GM19438 (cell line): ENCODE measurements around the gene MYH3.
A peak's percentile ranks its signal among the peaks of the same experiment; 100 is the strongest.

Source experiments
- ATAC-seq: cut with Tn5 transposase; IDR thresholded peaks from one replicate; pipeline ENCODE4 v1.9.1; 2021; ENCODE audit warnings: low read depth; ENCODE audit not compliant: unreplicated experiment

Gene MYH3

DNA sequence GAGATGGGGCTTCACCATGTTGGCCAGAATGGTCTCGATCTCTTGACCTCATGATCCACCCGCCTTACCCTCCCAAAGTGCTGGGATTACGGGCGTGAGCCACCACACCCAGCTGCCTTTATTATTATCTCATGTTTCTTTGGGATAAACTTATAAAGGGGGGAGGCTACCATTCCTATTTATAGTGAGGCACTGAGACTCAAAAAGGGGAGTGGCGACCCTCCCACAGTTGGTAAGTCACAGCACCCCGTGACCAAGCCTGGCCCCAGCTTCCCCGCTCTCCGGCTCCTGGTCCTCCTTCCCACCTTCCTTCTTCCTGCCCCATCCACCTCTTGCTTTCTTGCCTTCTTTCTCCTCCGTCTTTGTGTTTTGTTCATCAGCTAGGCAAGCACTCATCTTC lies 5.2 kb downstream of the MYH3 start:
- no peak for ATAC-seq

- no peak for ATAC-seq
These were observed 7.5 kb downstream of the MYH3 start for GRCh38 chr17:10649602-10650001.

- ATAC-seq: no peak
These were observed 8.2 kb downstream of the MYH3 start for GRCh38 chr17:10648956-10649355.

GRCh38 chr17:10648381-10648780 lies 8.7 kb downstream of the MYH3 start:
- no peak for ATAC-seq

DNA sequence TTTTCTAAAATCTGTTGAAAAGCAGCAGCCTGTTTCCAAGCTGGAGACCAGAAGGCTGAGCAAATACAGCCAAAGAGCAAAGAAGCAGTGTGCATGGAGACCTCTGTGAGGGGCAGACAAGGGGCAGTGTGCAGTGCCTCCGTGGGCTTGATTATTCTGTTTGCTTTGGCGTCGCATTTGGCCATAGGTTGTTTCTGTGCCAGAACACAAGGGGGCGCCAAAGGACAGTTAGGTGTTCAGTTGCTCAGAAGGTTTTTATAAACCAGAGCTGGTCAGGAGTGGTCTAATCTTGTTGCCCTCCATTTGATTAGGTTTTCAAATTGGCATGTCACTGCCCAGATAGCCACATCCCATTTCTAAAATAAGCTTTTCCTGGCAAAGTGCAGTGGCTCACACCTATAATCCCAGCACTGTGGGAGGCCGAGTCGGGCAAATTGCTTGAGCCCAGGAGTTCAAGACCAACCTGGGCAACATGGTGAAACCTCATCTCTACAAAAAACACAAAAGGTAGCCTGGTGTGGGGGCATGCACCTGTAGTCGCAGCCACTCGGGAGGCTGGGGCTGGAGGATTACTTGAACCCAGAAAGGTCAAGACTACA lies 10.6 kb downstream of the MYH3 start:
- no peak for ATAC-seq

DNA sequence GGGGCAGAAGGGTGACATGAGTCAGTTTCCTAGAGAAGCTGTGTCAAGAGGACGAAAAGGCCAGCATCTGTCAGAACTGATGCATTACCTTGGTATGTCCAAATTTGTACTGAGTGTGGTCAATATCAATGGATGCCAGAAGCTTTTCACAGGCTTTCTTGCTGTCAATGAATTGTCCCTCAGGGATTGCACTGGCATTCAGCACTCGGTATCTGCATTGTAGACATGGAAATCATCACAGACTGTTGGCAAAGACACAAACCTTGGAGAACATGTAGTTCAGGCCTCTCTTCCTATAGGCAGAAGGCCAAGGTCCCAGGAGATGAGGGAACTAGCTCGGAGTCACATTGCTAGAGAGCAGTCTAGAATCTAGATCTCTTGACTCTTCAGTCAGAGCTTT lies 16.6 kb downstream of the MYH3 start:
- ATAC-seq: no peak

DNA sequence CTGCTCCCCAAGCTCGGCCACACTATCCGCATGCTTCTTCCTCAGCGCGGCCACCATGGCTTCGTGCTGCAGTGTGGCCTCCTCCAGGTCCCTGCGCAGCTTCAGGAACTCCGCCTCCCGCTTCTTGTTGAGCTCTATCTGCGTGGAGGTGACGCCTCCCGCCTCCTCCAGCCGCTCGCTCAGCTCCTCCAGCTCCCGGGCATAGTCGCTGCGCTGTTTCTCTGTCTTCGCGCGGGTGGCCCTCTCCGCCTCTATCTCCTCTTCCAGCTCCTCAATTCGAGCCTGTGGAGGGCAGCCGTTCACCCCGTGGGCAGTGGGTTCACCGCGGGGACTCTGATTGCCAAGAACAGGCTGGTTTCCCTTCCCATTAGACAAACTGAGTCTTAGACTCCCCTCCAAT lies 19.0 kb downstream of the MYH3 start:
- ATAC-seq: no peak

GRCh38 chr17:10635290-10635689 lies 21.8 kb downstream of the MYH3 start:
- ATAC-seq: no peak

GRCh38 chr17:10633738-10634379 lies 23.2 kb downstream of the MYH3 start:
- peak; percentile 90 for ATAC-seq

DNA sequence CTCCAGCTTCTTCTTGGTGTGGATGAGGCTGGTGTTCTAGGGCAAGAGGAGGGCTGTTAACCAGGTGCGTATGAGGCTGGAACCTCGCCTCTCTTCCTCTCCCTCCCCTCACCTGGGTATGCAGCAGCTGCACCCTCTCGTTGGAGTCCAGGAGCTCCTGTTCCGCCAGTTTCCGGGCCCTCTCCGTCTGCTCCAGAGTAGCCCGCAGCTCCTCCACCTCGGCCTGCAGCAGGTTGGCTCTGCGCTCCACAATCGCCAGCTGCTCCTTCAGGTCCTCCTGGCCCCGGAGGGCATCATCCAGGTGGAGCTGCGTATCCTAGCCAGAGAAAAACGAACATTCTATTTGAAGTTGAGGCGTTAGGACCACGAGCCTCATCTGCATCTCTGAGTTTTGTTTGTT lies 25.4 kb downstream of the MYH3 start:
- no peak for ATAC-seq

GRCh38 chr17:10631048-10631700 lies 25.9 kb downstream of the MYH3 start:
- no peak for ATAC-seq

- ATAC-seq: no peak
These were observed 27.4 kb downstream of the MYH3 start for GRCh38 chr17:10629706-10630105.

GRCh38 chr17:10628756-10629155 lies 28.4 kb downstream of the MYH3 start:
- ATAC-seq: no peak

- ATAC-seq: no peak
These were observed 30.7 kb downstream of the MYH3 start for GRCh38 chr17:10626390-10626789.

DNA sequence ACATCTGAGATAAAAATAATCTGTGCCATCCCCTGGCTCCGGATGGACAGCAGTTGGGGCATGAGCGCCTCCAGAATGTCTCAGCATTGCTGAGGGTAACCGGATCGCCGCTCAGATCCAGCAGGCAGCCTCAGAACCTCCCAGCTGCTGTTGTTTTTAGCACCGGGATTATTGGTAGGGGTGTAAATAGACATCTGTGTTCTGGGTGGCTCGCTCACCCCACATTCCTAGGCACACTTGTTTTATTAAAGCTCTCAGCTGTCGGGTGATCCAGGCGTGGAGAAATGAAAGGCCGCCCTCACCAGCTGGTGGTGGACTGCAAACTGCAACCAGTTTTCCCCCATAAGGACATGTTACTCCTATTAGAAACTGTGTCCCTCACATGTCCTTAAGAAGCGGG lies 32.1 kb downstream of the MYH3 start:
- ATAC-seq: no peak

GRCh38 chr17:10623737-10624338 lies 33.3 kb downstream of the MYH3 start:
- no peak for ATAC-seq

GRCh38 chr17:10622617-10623485 lies 34.3 kb downstream of the MYH3 start:
- ATAC-seq: no peak

DNA sequence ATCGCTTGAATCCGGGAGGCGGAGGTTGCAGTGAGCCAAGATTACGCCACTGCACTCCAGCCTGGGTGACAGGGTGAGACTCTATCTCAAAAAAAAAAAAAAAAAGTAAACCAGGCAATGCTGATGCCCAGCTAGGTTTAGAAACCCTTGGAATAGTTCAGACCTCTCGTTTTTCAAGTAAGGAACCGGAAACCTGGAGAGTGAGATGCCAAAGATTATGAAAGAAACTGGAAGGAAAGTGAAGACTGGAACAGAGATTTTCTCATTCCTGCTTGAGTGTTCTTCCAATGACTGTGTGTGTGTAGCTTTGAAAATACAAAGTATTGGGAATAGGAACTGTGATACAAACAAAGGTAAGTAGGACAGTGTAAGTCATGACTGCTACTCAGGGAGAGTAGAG lies 35.7 kb downstream of the MYH3 start:
- ATAC-seq: no peak

- no peak for ATAC-seq
These were observed 36.3 kb downstream of the MYH3 start for GRCh38 chr17:10620823-10621222.

- ATAC-seq: peak; percentile 77
These were observed 38.9 kb downstream of the MYH3 start for GRCh38 chr17:10618202-10618635.

DNA sequence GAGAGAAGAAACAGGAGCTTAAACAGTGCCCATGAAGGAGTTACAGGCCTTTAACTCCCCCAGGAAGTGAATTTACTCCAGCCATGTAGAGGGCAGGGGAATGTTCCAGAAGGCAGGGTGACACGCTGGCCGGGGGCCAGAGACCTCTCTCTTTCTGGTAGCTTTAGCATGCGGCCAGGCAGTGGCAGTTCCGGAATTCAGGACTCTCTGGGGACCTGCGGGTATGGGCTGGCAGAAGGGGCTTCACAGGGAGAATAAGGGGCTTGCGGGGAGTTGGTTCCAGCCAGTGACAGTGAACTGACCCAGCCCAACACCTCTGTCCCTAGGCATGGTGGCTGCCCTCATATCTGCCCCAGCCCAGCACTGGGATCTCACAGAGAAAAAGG lies 40.0 kb downstream of the MYH3 start:
- ATAC-seq: no peak
